SH-SY5Y (cell line): ENCODE data around the gene PKNOX2.

ENCODE experiments used
- GATA2 ChIP-seq: IDR thresholded peaks from 2 replicates; pipeline ENCODE4 v1.6.1; 2011; ENCODE audit warnings: mild to moderate bottlenecking, low read depth, low read length
- GATA3 ChIP-seq: IDR thresholded peaks from 2 replicates; pipeline ENCODE4 v1.6.1; 2011; ENCODE audit warnings: low read depth, mild to moderate bottlenecking, low read length, moderate library complexity

- TF ChIP-seq GATA3 = no peak
- no peak for TF ChIP-seq GATA2
Measured at GRCh38 chr11:125373426-125374391, 209.2 kb downstream of the PKNOX2 start.
